ENCODE measurements around the gene ANO2.
"Not testable (repeated sequence)": the region's sequence is repeated elsewhere in the genome, so short reads cannot be mapped to it uniquely, and the experiment has no call there.

Gene ANO2

DNA sequence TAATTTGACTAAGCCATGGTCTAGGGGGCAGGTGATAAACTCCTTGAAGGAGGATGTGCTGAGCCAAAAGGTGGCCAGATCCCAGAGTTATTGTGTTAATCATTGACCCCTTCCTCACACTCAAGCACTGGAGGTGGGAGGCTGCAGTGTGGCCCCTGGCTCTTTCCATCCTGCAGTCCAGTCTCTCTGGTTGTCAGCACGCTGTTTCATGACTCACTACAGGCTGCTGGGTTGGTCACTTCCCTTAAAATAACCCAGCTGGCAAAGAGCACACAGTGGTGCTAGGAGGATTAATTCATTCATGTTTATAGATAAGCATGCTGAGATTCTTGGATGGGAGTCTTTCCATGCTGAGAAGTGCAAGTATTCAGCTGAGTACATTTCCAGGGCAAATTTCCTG is 228.9 kb downstream of the ANO2 start:
- DNase-seq, result no peak

DNA sequence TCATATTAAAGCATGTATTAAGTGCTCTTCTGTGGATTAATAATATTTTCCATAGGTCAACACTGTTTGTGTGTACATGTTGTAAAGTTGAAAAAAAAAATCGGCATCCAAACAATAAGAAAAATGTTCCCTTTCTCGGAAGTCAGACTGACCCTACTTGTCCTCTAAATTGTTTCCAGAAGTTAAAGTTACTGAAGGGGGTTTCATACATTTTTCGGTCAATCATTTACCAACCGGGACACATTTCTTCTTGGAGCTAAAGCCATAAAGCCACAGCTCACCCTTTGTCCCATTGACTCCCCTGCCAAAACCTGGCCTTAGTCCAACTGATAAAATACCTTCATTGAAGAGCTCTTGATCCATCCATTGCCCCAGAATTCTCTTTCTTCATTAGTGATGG is 230.0 kb downstream of the ANO2 start:
- no peak for DNase-seq

- no peak for DNase-seq
These were observed 231.4 kb downstream of the ANO2 start for GRCh38 chr12:5713599-5714081.

DNA sequence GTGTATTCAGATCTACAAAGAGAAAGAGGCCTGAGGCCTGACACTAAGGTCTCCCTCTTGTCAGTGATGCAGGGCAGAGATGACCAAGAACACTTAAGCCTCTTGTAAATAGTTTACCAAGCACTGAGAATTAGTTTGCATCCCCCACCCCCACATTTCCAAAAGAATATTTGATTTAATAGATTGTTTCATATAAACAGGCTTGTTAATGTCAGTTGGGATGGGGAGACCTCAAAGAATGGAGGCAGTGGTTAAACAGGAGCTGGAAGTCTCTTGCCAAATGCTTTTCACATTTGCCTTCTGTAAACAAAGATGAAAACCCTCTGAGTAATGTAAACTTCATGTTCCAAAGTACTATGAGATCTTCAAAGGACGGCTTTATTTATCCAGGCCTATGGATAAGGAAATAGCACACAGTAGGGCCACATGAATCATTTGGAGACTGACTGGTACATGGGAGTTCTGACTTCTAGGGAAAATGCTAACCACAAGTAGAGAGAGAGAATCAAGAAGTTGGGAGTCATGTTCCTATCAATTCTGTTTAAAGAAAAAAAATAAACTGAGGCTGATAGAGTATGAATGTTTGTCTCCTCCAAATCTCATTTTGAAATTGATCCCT is 234.7 kb downstream of the ANO2 start:
- no peak for DNase-seq

DNA sequence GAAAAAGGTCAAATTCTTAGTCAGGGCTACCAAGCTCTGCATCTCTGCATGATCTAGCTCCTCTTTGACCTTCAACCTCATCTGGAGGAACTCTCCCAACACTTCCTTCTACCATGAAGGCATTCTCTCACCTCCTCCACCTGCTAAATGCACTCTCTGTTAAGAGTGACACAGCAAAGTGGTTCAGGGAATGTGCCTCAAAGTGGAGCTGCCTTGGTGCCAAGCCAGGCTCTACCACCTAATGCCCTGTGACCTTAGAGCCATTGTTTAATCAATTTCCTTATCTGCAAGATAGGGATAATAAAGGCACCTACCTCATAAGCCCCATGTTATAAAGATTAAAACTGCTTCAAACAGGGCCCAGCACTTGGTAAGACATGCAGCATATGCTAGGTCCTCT is 236.7 kb downstream of the ANO2 start:
- no peak for DNase-seq

GRCh38 chr12:5706247-5706646 is 238.8 kb downstream of the ANO2 start:
- no peak for DNase-seq

- DNase-seq, result no peak
These were observed 239.3 kb downstream of the ANO2 start for GRCh38 chr12:5705791-5706190.

GRCh38 chr12:5694759-5695409 is 250.2 kb downstream of the ANO2 start:
- DNase-seq, result no peak

GRCh38 chr12:5692850-5693249 is 252.2 kb downstream of the ANO2 start:
- no peak for DNase-seq

DNA sequence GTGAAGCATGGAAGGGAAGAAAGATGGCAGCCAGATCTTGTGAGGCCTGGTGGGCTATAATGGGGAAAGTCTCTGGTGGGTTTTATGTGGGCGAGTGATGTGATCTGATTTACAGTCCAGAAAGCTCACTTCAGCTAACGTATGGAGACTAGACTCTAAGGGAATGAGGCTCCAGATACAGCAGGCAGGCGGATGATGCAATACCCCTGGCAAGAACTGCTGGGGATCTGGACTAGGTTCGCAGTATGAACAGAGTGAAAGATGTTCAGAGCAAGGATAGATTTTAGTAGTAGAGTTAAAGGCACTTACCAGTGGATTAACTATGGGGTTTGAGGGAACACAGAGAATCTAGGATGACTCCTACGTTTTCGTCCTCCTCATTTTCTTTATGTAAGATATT is 253.1 kb downstream of the ANO2 start:
- DNase-seq, result no peak

GRCh38 chr12:5690240-5690639 is 254.8 kb downstream of the ANO2 start:
- no peak for DNase-seq

GRCh38 chr12:5689773-5690172 is 255.3 kb downstream of the ANO2 start:
- DNase-seq, result no peak

DNA sequence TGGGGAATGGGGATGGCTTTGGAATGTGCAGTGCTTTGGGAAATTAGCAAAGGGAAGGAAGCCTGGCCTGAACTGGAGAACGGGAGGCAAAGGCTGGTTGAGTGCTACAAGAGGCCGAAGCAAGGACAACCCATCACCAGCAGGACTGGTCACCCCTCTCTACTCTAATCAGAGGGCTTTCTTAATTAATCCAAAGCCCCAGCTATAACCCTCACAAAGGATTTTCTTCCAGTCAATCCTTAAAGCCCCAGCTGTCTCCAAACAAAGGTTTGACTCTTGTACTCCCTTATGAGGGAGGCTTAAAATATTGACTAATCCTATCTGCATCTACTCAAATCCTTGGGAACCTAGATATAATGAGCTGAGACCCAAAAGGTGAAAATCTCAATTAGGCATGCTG is 256.8 kb downstream of the ANO2 start:
- no peak for DNase-seq

- no peak for DNase-seq
These were observed 259.1 kb downstream of the ANO2 start for GRCh38 chr12:5685935-5686334.

DNA sequence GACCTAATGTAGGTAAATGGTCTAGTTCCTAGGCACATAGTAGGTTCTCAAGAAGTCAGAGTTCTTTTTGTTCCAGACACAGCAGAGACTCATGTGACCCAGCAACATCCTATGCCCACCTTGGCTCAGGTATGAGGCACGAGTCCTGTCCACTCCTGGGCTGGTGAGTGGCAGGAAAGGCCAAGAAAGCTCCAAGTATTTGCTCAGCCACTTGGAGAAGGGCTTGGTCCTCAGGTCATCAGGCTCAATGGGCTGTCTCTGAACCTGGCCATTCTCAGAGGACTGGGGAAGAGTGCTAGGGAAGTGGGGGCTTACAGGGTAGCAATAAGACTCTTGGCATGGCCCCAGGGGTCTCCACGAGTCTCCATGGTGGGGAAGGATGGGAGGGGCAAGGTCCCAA is 260.1 kb downstream of the ANO2 start:
- DNase-seq, result no peak

GRCh38 chr12:5682581-5682980 is 262.5 kb downstream of the ANO2 start:
- DNase-seq, result no peak

DNA sequence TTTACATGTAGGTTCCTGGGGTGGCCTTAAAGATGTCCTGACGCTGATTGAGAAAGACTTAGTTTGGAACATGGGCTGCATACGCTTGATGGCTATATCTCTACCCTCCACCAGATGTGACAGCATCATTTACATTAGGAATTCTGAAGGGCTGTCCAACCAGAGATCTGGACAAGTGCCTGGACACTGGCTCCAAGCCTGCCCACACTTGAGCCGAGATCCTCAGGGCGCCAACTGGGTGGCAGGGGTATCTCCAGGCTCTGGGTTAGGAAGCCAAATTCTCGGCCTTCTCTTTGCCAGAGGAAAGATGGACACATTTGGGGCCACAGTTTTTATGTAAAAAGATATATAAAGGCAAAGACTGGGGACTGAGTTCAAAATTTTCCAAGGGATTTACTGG is 266.9 kb downstream of the ANO2 start:
- no peak for DNase-seq

- DNase-seq, result not testable (repeated sequence)
These were observed 275.4 kb downstream of the ANO2 start for GRCh38 chr12:5669624-5670023.

GRCh38 chr12:5665615-5666014 is 279.4 kb downstream of the ANO2 start:
- no peak for DNase-seq

DNA sequence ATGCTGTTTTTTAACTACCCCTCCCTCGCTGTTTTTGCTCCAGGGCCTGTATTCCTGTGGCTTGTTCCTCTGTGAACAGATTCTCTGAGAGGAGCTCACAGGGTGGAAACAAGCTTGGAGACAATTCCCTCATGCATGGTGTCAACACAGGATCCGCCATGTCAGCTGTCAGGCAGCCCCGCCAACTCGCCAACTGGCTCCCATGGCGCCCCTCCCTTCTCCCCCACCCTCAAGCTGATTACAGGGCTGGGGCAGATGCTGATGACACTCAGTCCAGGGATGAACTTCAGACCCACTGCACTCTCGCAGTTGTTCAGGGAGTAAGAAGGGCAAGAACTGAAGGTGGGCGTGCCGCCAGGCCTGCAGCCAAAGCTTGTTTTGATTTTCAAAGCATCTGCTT is 283.2 kb downstream of the ANO2 start:
- no peak for DNase-seq

GRCh38 chr12:5660238-5660637 is 284.8 kb downstream of the ANO2 start:
- no peak for DNase-seq

DNA sequence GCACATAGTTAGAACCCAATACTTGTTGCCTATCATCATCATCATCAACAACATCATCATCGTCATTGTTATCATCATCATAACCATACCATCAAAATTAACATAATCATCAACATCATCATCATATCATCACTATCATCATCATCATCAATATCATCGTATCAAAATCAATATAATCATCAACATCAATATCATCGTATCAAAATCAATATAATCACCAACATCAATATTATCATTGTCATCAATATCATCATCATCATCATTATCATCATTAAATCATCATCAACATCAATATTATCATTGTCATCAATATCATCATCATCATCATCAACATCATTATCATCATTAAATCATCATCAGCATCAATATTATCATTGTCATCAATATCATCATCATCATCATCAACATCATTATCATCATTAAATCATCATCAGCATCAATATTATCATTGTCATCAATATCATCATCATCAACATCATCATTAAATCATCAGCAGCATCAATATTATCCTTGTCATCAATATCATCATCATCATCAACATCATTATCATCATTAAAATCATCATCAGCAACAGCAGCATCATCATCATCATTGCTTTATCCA is 286.6 kb downstream of the ANO2 start:
- DNase-seq, result not testable (repeated sequence)

GRCh38 chr12:5656836-5657235 is 288.2 kb downstream of the ANO2 start:
- DNase-seq, result no peak

GRCh38 chr12:5655120-5655519 is 289.9 kb downstream of the ANO2 start:
- DNase-seq, result no peak

DNA sequence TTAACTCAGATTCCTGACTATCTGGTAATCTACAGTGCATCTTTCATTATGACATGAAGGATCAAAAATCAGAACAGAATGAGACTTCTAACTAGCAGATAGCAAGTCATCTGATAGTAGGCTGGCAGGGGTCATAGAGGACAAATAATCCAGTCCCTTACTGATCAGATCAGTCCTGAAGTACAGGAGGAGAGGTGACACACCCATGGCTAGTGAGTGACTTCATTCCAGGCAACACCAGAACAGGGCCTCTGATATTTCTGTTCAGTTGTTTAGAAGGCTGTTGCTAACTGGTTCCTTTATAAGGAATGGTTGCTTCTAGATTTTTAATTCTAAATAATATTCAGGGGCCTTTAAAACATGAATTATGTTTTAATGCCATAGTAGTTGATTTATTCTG is 291.0 kb downstream of the ANO2 start:
- DNase-seq, result no peak
